Stromal cell of bone marrow (primary cell): Measurements from ENCODE around the gene PAX4.

Experiments used
- DNase-seq: peaks from one replicate; pipeline ENCODE4 v3.0.0-alpha.2; 2012; ENCODE audit warnings: low read depth

The PAX4 gene, protein sequence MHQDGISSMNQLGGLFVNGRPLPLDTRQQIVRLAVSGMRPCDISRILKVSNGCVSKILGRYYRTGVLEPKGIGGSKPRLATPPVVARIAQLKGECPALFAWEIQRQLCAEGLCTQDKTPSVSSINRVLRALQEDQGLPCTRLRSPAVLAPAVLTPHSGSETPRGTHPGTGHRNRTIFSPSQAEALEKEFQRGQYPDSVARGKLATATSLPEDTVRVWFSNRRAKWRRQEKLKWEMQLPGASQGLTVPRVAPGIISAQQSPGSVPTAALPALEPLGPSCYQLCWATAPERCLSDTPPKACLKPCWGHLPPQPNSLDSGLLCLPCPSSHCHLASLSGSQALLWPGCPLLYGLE

DNA sequence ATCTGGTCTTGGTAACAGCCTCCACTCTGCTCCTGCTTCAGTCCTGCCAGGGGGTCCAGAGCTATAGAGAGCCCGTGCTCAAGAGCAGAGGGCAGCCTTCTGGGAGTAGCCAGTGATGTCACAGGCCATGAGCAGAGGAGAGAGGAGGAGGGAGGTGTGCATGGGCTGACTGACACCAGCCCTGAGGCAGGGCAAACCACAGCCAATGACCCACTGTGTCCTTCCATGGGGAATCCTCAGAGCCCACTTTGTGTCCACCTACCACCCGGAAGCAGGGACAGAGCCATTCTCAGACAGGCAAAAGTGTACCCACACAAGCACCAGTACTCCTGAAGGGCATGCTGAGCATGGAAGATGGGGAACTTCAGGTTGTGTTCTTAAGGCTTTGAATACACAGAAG is at the start of gene PAX4:
PAX4 (minus strand) TSS at position 101 of the 400 bp plus-strand sequence. CDS start 2,214 bp downstream, outside the sequence.
- no peak for DNase-seq

- DNase-seq = no peak
Measured at GRCh38 chr7:127667017-127667670, 49.2 kb upstream of the PAX4 start.

GRCh38 chr7:127666602-127667001 is 48.7 kb upstream of the PAX4 start:
- no peak for DNase-seq

DNA sequence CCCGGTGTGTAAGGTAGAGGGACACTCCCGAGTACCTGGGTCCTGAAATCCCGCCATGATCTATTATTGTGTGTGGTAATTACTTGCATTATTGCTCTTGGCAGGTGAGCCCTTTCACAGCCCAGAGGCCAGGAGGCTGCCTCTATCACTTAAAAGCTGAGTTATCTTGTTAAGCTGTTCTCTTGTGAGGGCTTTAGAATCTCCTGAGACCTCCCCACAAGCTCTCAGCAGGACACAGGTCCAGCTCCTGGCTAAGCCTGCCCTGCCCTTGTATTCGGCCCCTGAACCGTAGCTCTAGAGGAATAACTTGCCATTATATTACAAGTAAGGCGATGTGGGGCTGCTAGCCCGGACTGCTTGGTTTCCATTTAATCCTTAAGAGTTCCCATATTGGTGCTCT is 48.0 kb upstream of the PAX4 start:
- DNase-seq = no peak

GRCh38 chr7:127658970-127659630 is 41.2 kb upstream of the PAX4 start:
- no peak for DNase-seq

GRCh38 chr7:127657500-127657899 is 39.6 kb upstream of the PAX4 start:
- no peak for DNase-seq

GRCh38 chr7:127655720-127656119 is 37.8 kb upstream of the PAX4 start:
- no peak for DNase-seq

DNA sequence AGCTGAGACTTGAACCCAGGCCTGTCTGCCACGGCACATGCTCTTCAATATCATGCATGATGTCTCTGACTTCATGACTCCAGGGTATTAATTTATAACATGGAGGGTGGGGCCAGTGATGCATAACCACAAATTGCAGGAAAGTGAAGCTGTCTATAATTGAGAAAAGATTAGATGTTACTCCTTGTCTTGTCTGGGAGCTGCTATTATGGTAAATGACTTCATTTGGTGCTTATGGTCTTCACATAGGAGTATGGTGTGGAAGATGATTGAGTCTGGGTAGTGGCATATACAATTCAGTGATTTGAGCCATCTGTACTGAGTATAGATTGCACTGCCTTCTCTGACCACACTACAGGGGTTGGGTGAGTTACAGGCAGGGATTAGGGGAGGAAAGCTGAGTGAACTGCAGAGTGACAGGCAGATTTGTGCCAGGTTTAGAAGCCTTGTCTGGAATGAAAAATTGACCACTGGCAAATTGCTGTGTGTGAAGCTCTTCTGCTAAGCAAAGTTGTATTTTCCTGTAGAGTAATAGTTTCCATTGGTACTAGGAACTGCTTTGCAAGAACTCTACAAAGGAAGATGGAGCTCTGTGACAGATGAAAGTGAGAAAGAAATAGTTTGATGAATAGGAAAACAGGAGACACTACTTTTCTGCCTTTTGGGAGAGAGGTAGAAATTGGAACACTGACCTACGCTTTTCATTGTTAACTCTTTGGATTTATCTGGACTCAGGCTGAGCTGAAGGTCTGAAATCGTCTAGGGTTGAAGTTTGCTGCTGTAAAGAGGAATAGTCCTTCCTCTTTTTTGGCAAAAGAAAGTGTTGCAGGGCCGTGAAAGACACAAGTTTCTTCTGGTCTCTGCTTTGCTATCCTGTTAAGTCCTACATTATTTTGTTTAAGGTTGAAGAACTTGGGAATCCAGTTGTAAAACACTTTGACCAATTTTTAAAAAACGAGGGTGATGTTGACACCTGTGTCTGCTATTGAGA is 36.8 kb upstream of the PAX4 start:
- no peak for DNase-seq

DNA sequence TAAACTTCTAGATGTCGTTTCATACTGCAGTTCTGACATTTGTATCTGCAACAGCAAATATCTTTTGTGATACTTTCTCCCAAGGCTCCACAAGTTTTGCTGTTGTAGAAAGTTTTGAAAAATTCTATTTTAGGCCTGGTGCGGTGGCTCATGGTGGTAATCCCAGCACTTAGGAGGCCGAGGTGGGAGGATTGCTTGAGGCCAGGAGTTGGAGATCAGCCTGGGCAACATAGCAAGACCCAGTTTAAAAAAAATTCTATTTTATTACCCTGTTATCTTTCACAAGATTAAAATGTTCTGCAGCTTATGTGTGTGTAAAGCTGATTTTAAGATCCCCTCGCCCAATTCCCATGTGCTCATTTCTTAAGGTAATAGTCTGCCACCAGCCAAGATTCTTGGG is 35.5 kb upstream of the PAX4 start:
- no peak for DNase-seq

DNA sequence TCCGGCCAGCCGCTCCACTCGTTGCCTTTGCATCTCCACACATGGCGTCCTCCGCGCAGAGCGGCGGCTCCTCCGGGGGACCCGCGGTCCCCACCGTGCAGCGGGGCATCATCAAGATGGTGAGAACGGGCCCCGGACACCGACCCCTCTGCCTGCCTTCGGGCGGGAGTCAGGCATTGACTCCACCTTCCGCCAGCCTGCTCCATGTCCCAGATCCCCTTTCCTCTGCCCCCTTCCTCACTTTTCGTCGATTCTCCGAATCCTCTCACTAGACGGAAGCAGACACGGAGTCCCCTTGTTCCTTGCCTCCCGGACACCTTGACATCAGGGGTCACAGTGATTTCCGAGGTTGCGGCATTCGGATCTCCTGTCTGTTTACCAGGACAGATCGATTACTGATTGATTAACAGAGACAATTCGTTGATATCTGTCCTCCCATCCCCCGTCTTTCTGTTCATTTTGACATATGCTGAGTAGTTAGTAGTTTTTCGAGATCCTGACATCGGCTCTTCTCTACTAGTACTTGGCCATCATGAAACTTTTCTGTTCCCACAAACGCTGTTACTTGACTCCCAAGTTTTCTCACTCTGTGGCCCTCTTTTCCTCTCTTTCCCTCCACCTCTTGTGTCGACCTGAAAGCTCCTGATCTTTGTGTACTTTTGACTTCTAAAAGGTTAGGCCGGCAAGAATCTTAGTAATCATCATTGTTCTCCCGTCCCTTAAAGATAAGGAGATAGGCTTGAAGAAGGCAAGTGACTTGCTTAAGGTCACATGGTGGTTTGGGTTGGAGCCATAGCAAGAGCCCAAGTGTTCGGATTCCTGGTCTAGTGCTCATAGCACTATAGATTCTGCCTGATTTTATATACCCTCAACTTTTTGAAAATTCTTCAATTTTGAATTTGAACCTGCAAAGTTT is 34.6 kb upstream of the PAX4 start:
- no peak for DNase-seq

DNA sequence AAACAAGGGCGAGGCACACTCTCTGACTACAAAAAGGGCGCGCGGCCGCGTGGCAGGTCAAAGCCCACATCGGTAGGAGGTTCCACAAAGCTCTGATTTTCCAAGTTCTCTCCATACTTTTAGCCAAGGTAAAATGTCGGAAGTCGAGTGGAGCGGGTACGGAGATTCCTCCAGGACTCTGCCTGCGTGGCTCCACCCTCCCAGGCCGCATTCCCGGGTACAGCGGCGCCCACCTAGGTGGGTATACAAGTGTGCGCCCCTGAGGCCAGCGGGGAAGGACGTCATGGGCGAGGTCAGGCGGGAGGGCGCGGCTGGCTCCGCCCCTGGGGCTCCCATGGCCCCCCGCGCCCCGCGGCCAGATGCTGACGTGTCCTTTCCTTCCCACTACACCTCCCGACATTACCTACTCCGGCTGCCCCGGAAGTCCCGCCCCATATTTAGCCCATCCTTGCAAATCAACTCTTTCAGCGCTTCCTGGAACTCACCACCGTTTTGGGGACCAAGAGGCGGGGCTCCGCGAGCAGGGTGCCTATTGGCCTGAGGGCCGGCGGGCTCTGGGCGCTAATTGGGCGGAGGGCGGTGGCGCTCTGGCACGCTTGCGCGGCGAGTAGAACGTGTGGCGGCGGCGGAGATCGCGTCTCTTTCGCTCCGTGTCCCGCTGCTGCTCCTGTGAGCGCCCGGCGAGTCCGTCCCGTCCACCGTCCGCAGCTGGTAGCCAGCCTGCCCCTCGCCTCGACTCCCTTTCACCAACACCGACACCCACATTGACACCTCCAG is 33.8 kb upstream of the PAX4 start, which contains the start of gene SND1:
SND1 (plus strand) TSS at position 639 of the 777 bp plus-strand sequence. CDS start 180 bp downstream, outside the sequence.
- peak; percentile 98 for DNase-seq

DNA sequence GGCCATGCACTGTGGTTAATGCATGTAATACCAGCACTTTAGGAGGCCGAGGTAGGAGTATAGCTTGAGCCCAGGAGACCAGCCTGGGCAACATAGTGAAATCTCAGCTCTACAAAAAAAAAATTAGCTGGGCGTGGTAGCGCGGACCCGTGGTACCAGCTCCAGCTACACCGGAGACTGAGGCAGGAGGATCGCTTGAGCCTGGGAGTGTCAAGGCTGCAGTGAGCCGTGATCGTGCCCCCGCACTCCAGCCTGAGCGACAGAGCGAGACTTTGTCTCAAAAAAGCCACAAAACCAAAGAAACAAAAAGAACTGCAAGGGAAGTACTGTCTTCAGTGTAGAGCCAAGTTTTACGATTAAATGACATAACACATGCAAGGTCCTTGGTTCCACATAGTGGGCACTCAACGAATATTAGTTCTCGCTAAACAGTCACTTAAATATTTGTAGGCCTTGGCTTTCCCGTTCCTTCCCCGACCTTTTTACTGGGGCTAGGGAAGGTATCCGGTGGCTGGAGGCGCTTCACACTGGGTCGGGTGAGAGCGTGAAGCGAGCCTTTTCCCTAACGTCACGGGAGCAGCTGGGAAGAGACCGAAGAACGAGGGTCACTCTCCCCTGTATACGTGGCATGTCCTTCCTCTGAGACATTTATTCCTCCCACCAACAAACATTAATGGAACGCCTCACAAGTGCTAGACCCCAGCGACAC is 33.1 kb upstream of the PAX4 start:
- no peak for DNase-seq

- DNase-seq = no peak
Measured at GRCh38 chr7:127648986-127649385, 31.0 kb upstream of the PAX4 start.

GRCh38 chr7:127647636-127648035 is 29.7 kb upstream of the PAX4 start:
- DNase-seq = no peak

DNA sequence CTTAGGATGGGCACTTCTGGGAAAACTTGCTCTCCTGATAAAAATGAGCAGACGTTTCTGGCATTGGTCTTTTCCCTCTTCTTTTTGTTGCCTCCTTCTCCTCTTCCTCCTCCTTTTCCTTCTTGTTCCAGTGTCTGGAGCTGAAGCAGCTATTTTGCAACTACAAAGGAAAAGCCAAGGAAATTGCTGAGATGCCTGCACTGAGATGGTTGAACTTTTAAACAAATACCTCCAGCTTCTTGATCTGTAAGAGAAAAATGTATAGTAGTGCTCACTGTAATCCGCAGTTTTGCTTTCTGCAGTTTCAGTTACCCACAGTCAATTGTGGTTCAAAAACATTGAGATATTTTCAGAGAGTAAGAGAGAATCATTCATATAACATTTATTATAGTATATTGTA is 26.5 kb upstream of the PAX4 start:
- DNase-seq = no peak

GRCh38 chr7:127638197-127638596 is 20.3 kb upstream of the PAX4 start:
- DNase-seq = no peak

DNA sequence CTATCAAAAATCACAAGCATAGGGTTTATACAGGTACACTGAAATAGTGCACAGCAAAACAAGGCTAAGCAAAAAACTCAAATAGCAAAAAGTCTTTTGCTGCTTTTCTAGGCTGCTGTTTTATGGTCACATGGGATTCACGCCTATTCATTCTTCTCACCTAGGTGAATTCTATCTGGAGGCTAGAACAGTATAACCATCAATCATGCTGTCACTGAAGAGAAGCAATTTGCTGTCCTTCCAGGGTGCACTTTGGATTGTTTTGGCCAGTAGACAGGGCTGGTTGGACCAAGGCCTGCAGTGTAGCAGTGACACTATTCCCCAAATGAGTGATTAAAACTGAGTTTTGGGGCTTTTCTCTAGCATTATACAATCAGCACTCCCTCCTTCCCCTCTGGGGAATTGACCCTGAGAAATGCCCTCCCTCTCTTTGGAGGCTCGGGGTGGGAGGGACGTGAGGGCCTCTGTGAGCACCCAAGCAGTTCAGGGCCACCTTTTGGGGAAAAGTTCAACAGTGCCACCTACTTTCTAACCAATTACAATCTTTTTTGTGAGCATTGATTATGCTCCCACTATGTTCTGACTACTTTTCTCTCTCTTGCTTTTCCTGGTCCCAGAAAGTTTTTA is 17.8 kb upstream of the PAX4 start:
- DNase-seq = no peak

GRCh38 chr7:127632276-127632910 is 14.5 kb upstream of the PAX4 start:
- peak; percentile 92 for DNase-seq
